ENCODE measurements around the gene SLC35E1.
A peak's percentile ranks its signal among the peaks of the same experiment; 100 is the strongest.

The SLC35E1 gene

DNA sequence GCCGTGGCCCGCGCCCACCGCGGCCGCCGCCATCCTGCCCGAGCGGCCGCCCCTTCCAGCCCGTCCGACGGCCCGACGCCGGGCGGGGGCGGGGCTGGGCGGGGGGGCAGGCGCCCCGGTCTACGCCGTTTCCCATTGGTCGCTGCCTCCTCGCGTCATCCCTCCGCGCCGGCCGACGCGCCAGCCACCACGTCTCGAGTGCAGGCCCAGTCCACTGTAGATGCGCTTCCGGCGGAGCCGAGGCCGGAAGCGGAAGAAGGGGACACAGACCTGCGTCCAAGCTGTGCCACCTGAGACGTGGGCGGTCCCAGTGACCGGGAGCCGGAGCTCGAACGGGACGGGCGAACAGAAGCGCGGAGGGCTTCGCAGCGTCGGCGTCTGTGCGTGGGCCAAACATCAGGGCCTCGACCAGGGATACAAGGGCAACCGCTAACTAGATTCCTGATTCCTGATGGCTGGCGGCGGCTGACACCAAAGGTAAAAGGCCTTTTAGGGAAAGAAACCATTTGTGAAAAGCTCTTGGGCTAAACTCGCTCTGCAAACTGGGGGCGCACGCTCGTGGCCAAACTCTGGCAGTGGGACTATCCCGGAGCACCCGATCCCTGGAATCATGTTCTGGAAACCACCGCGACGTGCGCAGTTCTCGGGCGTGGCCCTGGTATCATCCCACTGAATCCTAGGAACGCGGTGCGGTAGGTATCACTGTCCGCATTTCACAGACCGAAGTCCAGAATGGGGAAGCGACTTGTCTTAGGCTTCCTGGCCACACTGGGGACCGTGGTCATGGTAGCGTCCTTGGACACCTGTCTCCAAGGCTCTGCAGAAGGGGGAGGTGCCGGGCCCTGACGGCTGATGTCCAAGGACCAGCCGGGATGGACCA, at the start of gene SLC35E1:
Gene SLC35E1 (minus strand): TSS at position 84 of the 880 bp plus-strand sequence. CDS start 51 bp downstream, at position 33.
- DNase-seq (ENCODE audit: low read depth) = peak; percentile 86

DNA sequence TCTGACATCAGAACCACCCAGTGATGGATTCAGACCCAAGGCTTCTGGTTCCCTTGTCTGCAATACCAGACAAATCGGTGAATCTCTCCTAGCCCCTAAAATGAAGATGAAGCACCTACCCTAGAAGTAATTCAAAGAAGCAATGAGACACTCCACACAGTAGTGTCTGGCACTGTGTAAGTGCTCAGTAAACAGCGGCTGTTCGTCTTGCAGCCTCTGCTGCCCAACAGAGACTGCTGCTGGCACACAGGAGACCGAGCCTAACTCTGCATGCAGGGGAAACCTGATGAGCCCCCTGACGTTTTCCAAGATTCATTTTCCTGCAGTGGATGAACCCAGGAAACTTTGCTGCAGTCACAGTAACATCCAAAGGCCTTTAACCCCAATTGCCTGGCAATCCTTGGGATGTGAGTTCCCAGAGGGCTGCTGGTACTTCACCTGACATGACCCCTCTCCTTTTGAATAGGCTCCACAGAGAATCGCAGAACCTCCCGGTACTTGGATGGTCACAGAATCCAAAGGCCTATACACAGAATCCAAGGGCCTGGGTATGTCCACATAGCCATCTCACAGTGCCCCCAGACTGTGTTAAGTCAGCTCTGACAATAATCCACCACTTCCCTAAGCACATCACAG, 49.1 kb upstream of the SLC35E1 start:
- no peak for DNase-seq (ENCODE audit: low read depth)

DNA sequence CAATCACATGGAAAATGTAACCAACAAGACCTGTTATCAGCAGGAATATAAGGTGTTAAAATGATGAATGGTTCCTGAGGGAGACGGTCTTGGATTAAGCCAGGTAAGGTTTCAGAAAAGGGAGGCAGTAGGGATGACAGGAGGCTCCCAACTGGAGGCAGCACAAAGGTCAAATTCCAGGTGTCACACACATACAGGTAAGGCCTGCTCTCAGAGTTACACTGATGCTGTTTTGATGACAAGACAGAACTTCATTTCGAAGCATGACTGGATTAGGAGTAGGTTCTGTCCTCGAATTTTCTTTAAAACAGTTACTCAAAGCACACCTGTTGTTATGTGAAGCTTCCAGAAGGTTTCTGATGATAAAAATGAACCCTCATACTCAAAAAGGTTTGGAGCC, 48.4 kb upstream of the SLC35E1 start:
- no peak for DNase-seq (ENCODE audit: low read depth)

DNA sequence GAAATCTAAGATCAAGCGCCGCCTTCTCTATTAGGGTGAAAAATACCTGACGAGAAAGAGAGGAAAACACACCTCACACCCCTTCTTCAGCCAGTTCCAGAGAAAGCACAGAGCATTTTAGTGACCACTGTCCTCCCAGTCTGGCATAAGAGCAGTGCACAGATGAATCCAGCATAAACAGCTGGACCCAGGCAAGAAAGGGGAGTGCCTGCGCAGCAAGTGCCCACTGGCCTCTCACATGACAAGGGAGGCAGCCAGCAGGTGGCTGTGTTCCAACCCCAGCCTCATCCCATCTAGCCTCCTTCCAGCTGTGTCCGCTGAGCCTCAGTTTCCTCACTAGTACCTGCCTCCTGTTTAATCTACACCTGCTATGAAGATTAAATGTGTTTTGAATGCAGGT, 47.8 kb upstream of the SLC35E1 start:
- no peak for DNase-seq (ENCODE audit: low read depth)

DNA sequence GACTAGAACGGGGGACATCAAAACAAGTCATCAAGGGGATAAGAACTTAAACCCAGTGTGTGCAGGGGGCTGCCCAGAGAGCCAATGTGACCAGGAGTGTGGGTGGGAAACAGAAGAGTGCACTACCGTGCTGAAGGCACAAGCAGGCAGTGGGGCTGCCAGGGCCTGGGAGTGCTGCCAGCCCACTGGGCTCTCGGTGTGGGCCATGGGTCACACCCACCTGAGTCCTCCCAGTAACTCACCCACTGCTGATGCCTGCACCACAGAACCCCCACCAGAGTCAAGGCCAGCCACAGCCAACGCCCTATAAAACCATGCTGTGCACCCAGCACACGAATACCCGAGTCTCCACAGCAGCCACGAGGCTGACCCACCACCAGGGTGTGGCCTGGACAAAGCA, 47.2 kb upstream of the SLC35E1 start:
- no peak for DNase-seq (ENCODE audit: low read depth)

DNA sequence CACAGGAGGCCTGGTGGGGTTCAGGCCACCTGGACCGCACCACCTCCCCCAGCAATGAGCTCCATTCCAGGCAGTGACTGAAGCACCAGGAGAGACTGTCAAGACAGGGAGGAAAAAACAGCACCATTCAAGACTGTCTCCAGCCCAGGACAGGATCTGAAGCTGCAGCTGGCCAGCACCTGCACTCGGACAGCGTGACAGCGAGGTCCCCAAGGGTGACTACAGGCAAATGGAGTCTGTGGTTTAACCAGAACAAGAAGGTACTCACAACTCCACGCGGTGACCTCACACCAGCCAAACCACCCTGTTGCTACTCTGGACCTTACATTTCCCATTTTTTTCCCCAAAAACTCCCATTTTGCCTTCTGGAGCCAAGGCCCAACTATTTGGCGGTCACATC, 46.0 kb upstream of the SLC35E1 start:
- no peak for DNase-seq (ENCODE audit: low read depth)

DNA sequence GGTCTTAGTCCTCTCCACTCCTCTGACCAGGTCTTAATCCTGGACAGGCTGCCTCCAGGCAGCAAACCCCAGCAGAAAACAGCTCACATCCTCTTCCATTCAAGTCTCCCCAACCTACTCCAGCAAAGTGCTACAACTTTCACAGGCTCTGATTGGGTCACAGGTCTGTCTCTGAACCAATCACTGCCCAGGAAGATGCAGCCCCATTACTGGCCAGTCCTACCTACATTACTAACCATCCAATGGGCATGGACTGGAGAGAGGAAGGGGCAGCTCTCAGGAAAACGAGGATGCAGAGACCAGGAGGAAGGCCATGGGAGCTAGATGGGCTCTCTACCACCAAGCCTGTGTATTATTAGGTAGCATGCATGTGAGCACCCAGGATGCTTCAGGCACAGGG, 43.6 kb upstream of the SLC35E1 start:
- no peak for DNase-seq (ENCODE audit: low read depth)

DNA sequence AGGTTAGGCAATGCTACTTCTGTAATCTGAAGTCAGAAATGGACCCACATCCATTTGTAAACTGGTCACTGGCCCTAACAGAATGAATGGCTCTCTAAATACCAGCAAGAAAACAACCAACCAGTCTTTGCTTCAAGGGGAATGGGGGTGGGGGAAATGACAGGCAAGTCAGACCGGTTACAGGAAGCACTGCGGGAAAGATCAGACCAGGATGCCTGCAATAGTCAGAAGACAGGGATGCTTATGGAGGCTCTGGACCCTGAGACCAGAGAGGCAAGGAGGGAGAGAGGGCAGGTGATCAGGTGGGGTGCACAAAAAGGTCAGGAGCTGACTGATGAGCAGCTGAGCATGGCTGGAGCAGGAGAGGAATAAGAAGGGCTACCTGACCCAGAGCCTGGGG, 42.7 kb upstream of the SLC35E1 start:
- no peak for DNase-seq (ENCODE audit: low read depth)

DNA sequence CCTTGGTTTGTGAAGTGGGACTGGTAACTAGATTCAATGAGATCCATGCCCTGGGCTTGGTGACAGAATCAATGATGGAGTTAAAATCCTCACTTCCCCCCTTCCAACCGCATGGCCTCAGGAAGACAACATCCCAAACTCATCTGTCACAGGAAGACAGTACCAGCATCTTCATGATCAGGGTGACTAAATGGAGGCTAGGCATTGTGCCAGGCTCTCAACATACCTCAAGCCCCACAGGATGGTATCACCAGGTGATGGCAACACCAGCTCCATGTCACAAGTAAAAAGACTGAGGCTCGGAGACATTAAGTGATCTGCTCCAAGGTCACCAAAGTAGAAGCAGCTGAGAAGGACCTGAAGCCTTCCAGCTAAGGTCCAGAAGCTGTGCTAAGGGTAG, 41.6 kb upstream of the SLC35E1 start:
- no peak for DNase-seq (ENCODE audit: low read depth)

DNA sequence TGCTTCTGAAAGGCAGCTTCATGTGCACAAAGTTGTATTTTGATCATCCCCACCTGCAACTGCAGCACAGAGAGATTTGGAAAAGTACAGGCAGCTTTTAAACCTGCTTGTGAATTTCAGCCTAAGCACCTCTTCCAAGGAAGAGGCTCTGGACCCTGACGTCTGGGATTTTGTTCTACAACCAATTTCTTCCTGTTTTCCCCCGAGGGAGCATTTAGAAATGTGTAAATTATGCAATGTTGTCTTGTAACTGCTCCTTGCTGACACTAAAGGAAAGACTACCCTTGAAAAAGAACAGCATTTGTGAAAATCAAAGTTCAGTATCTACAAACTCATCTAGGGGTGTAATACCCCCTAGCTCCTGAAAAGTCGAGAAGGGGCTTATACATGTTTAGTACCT, 40.4 kb upstream of the SLC35E1 start:
- DNase-seq (ENCODE audit: low read depth) = no peak

DNA sequence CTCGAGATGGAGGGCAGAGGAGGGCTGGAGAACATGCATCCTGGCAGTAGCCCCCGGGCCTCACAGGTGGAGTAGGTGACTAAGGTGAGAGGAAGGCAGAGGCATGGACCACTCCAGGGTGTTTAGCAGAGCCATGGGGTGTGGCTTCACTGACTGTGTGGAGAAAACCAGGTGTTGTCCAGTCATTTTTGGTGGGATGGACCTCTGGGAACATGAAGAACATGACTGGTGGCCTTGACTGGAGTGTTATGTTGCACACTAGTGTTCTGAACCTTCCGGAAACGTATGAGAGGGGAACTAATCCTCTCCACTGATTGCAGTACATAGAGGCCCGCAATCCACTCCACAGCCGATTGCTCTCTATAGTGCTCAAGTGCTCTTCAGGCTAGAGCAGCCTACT, 38.9 kb upstream of the SLC35E1 start:
- DNase-seq (ENCODE audit: low read depth) = no peak

DNA sequence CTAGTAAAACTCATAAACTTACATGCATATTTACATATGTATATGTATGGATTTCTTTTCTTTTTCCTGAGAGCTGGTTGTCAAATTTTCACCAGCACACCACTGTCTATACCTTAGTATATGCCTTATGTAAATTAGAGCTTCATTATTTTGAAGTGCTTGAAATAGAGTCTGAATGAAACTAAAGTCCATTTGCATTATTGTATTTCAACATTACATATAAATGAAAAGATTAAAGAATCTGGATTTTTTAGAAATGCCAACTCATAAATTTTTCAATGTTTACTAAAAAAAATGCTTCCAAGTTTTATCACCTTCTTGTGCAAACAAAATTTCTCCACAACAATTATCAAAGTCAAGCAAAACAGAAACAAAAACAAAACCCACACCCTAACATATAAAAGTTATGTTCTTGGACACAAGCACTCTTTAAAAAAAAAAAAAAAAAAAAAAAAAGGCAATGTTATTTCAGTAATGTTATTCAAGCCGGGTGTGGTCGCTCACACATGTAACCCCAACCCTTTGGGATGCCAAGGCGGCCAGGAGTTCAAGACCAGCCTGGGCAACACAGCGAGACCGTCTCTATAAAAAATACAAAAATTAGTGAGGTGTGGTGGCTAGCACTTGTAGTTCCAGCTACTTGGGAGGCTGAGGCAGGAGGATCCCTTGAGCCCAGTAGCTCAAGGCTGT, 37.4 kb upstream of the SLC35E1 start:
- no peak for DNase-seq (ENCODE audit: low read depth)

DNA sequence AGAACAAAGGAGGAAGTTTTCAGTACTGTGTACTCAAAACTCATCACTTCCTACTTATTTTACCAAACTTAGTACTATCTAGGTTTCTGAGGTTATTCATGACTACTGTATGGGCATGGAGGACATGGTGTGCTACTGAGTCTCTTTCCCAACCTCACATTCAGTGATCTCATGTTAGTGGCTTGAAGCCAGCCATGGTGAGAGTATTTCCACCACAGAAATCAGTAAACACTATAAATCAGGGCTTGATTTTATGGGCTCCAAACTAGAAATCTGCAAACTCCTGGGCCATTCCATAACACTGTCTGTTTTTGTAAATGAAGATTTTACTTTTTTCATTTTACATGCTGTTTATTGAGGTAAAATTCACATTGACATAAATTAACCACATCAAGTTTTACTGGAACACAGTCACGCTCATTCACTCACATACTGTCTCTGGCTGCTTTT, 36.1 kb upstream of the SLC35E1 start:
- DNase-seq (ENCODE audit: low read depth) = peak; percentile 43

DNA sequence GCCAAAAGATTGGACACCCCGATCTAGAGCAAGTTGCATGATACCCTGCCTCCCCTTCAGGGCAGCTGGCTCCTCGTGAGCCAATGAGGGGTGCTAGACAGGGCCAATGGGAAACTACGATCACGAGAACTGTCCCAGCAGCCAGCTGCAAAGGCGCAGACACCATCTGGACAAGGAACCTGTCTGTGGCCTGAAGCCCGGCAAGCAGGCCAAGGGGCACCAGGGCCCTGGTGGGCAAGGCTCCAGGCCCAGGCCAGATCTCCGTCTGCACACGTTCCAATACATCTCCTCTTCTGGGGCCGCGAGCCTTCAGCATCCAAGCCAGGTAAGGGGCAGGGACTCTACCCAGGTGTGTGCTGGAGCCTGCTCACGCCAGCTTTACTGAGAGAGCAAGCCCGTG, 35.6 kb upstream of the SLC35E1 start:
- DNase-seq (ENCODE audit: low read depth) = no peak

DNA sequence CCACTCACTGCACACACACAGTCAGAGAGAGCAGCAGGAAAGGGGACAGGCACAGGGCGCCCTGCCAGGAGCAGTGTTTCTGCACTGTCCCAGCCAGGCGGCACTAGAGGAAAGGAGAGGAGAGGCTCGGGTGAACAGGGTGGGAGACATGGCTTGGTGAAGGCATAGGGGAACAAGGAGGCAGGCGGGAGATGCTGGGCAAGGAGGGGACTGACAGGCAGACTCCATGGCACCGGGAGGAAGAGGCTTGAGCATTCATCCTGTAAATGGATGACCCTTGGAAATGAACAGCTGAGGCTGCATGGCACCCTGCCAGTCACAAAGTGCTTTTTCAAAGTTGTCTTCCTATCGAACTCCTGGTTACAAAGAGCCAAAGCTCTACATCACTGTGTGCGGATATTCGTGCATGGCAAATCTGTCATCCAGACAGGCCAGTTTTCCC, 33.4 kb upstream of the SLC35E1 start:
- DNase-seq (ENCODE audit: low read depth) = no peak

DNA sequence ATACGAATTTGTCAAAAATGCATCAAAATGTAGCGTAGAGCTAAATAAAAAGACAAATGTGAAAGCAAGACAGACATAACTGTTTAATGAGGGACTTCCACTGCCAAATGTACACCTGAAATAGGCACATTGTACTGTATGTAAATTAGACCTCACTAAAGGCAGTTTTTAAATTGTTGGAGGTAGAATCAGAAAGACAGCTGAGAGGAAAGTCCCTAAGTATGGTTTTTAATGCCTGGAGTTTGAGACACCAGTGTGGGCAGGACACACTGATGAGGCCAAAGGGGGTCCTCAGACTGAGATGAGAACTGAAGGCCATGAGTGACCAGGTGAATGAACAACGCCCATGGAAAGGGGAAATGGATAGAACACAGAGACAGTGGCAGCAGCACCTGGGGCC, 32.9 kb upstream of the SLC35E1 start:
- DNase-seq (ENCODE audit: low read depth) = no peak

DNA sequence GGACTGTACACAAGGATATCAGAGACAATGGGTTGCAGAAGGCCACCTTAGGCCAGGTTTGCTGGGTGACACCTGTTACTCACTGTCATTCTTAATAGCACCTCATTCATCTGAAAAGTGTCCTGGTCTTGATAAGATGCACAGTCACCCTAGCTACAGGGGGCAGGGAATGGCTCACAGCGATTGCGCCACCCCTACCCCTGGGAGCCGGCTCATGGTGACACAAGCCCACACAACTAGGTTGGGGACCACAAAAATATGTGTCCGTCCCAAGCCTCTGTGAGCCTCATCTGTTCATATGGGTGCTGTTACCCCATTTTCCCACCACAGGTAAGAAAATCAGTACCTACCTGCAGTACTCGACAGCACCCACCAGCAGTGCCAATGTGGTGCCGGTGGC, 32.4 kb upstream of the SLC35E1 start:
- DNase-seq (ENCODE audit: low read depth) = no peak

DNA sequence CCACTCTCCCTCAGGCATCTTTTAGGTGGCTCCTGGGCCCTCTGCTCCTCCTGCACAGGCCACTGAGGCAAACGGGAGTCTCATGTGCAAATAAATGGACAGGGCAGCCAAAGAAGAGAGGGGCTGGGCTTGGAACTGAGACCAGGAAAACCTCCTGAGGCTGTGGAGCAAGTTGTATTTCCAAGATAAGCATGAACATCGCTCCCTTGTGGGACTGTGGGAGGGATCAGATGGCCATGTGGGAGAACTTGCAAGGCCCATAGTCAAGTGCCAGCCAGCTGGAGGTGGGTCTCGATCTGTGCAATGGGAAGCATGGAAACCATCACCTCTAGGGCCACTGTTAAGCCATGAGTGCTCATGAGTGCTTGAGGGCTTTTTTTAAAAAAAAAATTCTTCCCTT, 30.9 kb upstream of the SLC35E1 start:
- DNase-seq (ENCODE audit: low read depth) = no peak

DNA sequence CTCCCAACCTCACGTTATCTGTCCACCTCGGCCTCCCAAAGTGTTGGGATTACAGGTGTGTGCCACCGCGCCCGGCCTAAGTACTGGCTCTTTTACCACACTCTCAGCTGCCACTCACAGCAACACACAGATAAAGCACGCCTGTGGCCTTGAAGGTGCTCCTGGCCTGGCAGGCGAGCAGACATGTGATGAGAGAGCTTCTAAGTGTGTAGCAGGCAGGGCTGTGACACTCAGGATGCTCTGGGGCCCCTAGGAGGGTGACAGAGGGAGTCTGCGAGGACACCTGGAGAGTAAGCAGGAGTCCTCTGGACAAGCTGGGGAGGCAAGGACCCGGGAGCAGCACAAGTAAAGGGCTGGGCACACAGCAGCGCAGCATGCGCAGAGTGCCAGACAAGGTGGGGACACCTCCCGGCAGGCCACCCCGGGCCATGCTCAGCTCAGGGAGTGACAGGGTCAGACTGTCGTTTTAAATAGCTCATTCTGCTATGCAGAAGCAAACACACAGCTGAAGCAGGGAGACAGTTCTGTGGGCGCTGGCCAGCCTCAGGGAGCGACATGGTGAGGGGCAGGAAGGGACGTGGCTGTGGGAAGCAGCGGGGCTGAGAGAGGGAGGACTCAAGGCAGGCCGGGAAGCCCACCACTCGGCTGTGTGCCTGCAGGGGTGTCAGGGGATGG, 29.3 kb upstream of the SLC35E1 start:
- no peak for DNase-seq (ENCODE audit: low read depth)

DNA sequence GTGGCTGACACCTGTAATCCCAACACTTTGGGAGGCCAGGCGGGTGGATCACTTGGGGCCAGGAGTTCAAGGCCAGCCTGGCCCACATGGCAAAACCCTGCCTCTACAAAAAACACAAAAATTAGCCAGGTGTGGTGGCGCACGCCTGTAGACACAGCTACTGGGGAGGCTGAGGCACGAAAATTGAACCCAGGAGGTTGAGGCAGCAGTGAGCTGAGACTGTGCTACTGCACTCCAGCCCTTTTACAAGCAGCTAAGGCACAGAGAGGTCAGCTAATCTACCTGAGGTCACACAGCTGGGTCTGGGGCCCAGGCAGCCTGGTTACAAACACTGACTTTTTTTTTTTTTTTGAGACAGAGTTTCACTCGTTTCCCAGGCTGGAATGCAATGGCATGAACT, 28.6 kb upstream of the SLC35E1 start:
- DNase-seq (ENCODE audit: low read depth) = no peak

DNA sequence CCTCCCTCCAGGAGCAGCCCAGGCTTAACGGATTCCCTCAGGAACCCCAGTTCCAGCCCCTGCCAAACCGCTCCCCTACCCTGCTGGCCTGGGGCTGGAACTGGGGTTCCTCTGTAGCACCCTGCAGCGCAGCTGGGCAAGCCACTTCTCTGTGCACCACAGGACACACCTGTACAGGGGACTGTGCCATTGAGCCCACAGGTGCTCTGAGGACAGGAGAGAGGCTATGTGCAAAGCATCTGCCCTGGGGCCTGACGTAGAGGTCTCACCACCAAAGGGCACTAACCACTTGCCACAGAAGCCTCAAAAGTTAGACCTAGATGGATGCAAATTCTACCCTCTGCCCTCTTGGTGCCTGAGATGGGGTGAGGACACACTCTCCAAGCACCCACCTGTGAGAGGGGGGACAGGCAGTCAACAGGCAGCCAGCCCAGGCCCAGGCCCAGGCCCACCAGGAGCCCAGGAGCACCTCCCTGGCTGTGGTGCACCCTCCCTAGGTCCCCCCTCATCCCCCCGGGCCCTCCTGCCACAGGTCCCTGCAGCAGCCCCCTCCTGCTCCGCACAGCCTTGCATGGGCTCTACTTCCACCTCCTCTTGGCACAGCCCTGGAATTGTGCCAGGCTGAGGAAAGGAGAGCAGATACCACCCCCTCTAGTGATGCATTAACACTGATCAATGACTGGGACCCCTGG, 27.6 kb upstream of the SLC35E1 start:
- no peak for DNase-seq (ENCODE audit: low read depth)

DNA sequence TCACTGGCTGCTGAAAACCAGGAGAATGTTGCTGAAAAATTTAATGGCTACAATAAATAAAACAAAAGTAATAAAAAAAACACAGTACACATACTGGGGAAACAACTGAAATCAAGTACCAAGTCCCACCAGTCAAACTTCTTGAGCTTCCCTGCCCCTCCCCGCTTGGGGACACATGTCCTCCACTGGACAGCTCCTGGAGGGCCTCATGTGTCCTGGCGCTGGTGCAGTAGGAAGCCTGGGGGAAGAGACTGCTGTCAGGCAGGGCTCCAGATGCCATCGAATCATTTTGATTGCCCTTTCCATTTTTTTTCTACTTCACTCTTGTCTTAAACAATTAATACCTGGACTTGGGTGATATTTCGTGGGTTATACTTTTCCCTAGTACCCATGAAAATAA, 26.6 kb upstream of the SLC35E1 start:
- no peak for DNase-seq (ENCODE audit: low read depth)

Data from fibroblast of the conjunctiva (primary cell).